DOHH2 (cell line): ENCODE data around the gene PTP4A2.

ENCODE experiments used
- H3F3A ChIP-seq: fragments of 200-600 bp; sonication (generic), shearing (Covaris generic); 2 replicates; pipeline ENCODE4 v1.6.0; 2016; ENCODE audit warnings: antibody characterized with exemption, mild to moderate bottlenecking; ENCODE audit not compliant: control insufficient read depth, insufficient read depth
- H3K27ac ChIP-seq: fragments of 200-600 bp; sonication (generic); 2 replicates; pipeline ENCODE4 v1.5.1; 2014; ENCODE audit warnings: low read depth, mild to moderate bottlenecking, low read length, moderate library complexity
- H3K27me3 ChIP-seq: fragments of 200-600 bp; sonication (generic); 2 replicates; pipeline ENCODE4 v1.6.1; 2014; ENCODE audit warnings: mild to moderate bottlenecking, low read length, mixed read lengths; ENCODE audit not compliant: control insufficient read depth
- H3K36me3 ChIP-seq: fragments of 200-600 bp; sonication (generic); 2 replicates; pipeline ENCODE4 v1.6.1; 2014; ENCODE audit warnings: mild to moderate bottlenecking, low read length, moderate library complexity, mixed read lengths; ENCODE audit not compliant: control insufficient read depth
- H3K4me1 ChIP-seq: fragments of 200-600 bp; sonication (generic); 2 replicates; pipeline ENCODE4 v1.6.1; 2014; ENCODE audit warnings: mild to moderate bottlenecking, low read length, mixed read lengths; ENCODE audit not compliant: control insufficient read depth
- H3K4me2 ChIP-seq: fragments of 200-600 bp; sonication (generic); 2 replicates; pipeline ENCODE4 v1.6.0; 2014; ENCODE audit warnings: mild to moderate bottlenecking, low read length, moderate library complexity
- H3K4me3 ChIP-seq: fragments of 200-600 bp; sonication (generic); 2 replicates; pipeline ENCODE4 v1.5.1; 2014; ENCODE audit warnings: mild to moderate bottlenecking, low read length, mixed read lengths
- H3K79me2 ChIP-seq: fragments of 200-600 bp; sonication (generic); 2 replicates; pipeline ENCODE4 v1.6.1; 2014; ENCODE audit warnings: mild to moderate bottlenecking, low read length, mixed read lengths; ENCODE audit not compliant: control insufficient read depth
- H3K9me2 ChIP-seq: fragments of 200-600 bp; sonication (generic); replicated peaks from 2 replicates; pipeline ENCODE4 v1.6.1; 2014; ENCODE audit warnings: mild to moderate bottlenecking, low read length, mixed read lengths; ENCODE audit not compliant: control insufficient read depth
- H3K9me3 ChIP-seq: fragments of 200-600 bp; sonication (generic); 2 replicates; pipeline ENCODE4 v1.6.1; 2014; ENCODE audit warnings: antibody characterized with exemption, low read length, mixed read lengths; ENCODE audit not compliant: control insufficient read depth, insufficient read depth
- H4K20me1 ChIP-seq: fragments of 200-600 bp; sonication (generic); 2 replicates; pipeline ENCODE4 v1.6.0; 2014; ENCODE audit warnings: low read depth, mild to moderate bottlenecking, antibody characterized with exemption, low read length, moderate library complexity; ENCODE audit not compliant: control insufficient read depth, insufficient read depth
- EZH2phosphoT487 ChIP-seq: fragments of 200-600 bp; sonication (generic); IDR thresholded peaks from 2 replicates; pipeline ENCODE4 v1.6.1; 2017; ENCODE audit warnings: borderline replicate concordance, mild to moderate bottlenecking, antibody characterized with exemption, low read length, moderate library complexity, mixed read lengths
- TF ChIP-seq, protein P1 (sequence below): fragments of 200-600 bp; sonication (generic); IDR thresholded peaks from one replicate; pipeline ENCODE4 v1.5.1; 2014; ENCODE audit warnings: antibody characterized with exemption, mild to moderate bottlenecking, low read depth, low read length; ENCODE audit not compliant: poor library complexity, severe bottlenecking

Gene PTP4A2

GRCh38 chr1:31904339-31905092 is 33.7 kb downstream of the PTP4A2 start:
- H3K79me2 ChIP-seq, result no peaks in the 10 kb centered on the region
- peaks cover 39% of the 10 kb centered on the region for H3F3A ChIP-seq
- TF ChIP-seq, protein P1, sequence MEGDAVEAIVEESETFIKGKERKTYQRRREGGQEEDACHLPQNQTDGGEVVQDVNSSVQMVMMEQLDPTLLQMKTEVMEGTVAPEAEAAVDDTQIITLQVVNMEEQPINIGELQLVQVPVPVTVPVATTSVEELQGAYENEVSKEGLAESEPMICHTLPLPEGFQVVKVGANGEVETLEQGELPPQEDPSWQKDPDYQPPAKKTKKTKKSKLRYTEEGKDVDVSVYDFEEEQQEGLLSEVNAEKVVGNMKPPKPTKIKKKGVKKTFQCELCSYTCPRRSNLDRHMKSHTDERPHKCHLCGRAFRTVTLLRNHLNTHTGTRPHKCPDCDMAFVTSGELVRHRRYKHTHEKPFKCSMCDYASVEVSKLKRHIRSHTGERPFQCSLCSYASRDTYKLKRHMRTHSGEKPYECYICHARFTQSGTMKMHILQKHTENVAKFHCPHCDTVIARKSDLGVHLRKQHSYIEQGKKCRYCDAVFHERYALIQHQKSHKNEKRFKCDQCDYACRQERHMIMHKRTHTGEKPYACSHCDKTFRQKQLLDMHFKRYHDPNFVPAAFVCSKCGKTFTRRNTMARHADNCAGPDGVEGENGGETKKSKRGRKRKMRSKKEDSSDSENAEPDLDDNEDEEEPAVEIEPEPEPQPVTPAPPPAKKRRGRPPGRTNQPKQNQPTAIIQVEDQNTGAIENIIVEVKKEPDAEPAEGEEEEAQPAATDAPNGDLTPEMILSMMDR, result no peak
- TF ChIP-seq EZH2phosphoT487, result no peak
- H3K9me3 ChIP-seq, result no peaks in the 10 kb centered on the region
- peaks cover 33% of the 10 kb centered on the region for H3K4me1 ChIP-seq
- H3K4me2 ChIP-seq, result no peak overlapping the region
- peaks cover 44% of the 10 kb centered on the region for H3K36me3 ChIP-seq
- H3K27me3 ChIP-seq, result no peaks in the 10 kb centered on the region
- H3K27ac ChIP-seq, result 0 out of 2 replicates have a peak overlapping the region, but pooled peaks have one; percentile 2
- no peak overlapping the region for H3K4me3 ChIP-seq
- no peaks in the 10 kb centered on the region for H3K9me2 ChIP-seq
- no peaks in the 10 kb centered on the region for H4K20me1 ChIP-seq

- H3K9me2 ChIP-seq, result no peaks in the 10 kb centered on the region
- peaks cover 26% of the 10 kb centered on the region for H3K36me3 ChIP-seq
- peak overlapping the region; percentile 37 for H3K27ac ChIP-seq
- peak overlapping the region; percentile 24 for H3K4me3 ChIP-seq
- no peaks in the 10 kb centered on the region for H3K9me3 ChIP-seq
- H3F3A ChIP-seq, result peaks cover 39% of the 10 kb centered on the region
- H3K79me2 ChIP-seq, result no peaks in the 10 kb centered on the region
- H3K4me1 ChIP-seq, result peaks cover 34% of the 10 kb centered on the region
- no peaks in the 10 kb centered on the region for H4K20me1 ChIP-seq
- TF ChIP-seq EZH2phosphoT487, result no peak
- TF ChIP-seq, protein P1, result no peak
- H3K27me3 ChIP-seq, result no peaks in the 10 kb centered on the region
- H3K4me2 ChIP-seq, result peak overlapping the region; percentile 42
Measured at GRCh38 chr1:31902510-31902860, 35.7 kb downstream of the PTP4A2 start.

DNA sequence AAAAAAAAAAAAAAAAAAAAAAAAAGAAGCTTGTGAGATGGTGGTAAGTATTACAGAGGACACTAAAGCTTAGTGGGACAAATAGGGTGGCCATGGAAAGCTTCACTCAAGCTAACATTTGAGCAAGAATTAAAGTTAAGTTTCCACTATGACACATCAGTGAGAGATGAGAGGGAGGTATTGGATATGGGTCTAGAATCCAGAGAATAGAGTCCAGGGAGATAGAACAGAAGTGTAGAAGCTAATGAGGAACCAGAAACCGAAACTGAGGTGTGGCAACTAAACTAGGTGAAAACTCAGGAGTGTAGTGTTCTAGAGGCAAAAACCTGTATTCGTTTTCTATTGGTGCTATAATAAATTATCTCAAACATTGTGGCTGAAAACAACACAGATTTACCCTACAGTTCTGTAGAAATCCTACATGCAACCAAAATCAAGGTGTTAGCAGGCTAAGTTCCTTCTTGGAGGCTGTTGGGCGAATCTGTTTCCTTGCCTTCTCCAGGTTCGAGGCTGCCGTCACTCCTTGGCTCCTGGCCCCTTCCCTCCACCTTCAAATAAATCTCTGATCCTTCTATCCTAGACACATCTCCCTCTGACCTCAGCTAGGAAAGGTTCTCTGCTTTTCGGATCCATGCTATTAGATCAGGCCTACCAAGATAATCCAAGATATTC is 36.2 kb downstream of the PTP4A2 start:
- H3F3A ChIP-seq, result peaks cover 41% of the 10 kb centered on the region
- H3K9me3 ChIP-seq, result no peaks in the 10 kb centered on the region
- H3K27me3 ChIP-seq, result no peaks in the 10 kb centered on the region
- peak overlapping the region; percentile 24 for H3K4me3 ChIP-seq
- H3K4me1 ChIP-seq, result peaks cover 39% of the 10 kb centered on the region
- no peak for TF ChIP-seq EZH2phosphoT487
- TF ChIP-seq, protein P1, result no peak
- H3K27ac ChIP-seq, result peak overlapping the region; percentile 37
- H3K9me2 ChIP-seq, result no peaks in the 10 kb centered on the region
- peak overlapping the region; percentile 42 for H3K4me2 ChIP-seq
- H4K20me1 ChIP-seq, result no peaks in the 10 kb centered on the region
- no peaks in the 10 kb centered on the region for H3K79me2 ChIP-seq
- peaks cover 21% of the 10 kb centered on the region for H3K36me3 ChIP-seq
